ENCODE measurements around the gene OR2AT4.

The OR2AT4 gene

DNA sequence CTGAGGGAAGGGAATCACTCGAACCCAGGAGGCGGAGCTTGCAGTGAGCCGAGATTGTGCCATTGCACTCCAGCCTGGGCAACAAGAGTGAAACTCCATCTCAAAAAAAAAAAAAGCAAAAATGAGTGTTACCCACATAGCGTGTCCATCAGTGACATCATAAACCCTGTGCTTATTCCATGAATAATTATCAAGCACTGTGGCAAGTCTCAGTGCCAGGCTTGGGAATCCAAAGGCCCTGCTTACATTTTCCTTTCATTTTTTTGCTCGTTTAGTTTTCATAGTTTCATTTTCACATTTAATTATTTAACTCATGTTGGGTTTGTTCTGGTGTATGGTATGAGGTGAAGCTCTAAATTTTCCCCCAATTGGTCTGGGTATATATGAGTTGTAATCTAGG lies 61.4 kb downstream of the OR2AT4 start:
- H3K27ac ChIP-seq: no peak overlapping the region
- no peak overlapping the region for H3K4me3 ChIP-seq

DNA sequence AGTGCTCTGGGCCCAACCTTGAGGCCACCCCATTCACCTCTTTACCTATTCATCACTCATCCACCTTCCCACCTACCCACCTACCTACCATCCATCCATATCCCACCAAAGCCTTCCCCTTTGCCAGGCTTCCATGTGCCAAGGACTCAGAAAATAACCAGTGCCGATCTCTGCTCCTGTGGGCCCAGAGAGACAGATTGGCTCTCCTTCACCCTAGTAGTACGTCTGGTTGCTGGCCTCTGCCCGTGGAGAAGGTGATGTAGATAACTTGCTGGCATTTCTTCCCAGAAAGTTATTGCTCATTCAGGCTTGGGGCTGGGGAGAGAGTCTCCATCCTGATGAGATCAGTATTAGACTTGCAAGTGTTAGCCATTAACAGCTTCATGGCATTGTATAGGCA lies 62.8 kb downstream of the OR2AT4 start:
- Histone ChIP-seq H3K27ac (no peak overlapping the region), H3K4me3 (no peak overlapping the region)

DNA sequence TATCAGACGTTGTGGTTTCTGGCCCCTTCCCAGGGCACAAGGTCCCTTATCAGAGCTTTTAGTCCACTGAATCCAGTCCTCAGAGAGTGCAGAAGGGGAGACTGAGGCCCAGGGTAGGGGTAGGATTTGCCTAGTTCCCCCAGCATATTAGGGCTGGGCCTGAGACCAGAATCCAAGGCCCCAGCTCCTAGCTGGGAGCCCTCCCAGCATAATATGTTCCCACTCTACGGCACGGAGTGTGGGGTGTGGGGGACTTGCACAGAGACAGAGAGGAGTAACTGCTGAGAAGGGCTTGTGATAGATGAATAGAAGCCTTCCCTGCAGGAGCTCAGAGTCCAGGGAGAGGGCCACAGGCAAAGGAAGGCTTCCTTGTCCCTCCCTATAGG lies 64.1 kb downstream of the OR2AT4 start:
- H3K4me3 ChIP-seq: no peak overlapping the region
- no peak overlapping the region for H3K27ac ChIP-seq

DNA sequence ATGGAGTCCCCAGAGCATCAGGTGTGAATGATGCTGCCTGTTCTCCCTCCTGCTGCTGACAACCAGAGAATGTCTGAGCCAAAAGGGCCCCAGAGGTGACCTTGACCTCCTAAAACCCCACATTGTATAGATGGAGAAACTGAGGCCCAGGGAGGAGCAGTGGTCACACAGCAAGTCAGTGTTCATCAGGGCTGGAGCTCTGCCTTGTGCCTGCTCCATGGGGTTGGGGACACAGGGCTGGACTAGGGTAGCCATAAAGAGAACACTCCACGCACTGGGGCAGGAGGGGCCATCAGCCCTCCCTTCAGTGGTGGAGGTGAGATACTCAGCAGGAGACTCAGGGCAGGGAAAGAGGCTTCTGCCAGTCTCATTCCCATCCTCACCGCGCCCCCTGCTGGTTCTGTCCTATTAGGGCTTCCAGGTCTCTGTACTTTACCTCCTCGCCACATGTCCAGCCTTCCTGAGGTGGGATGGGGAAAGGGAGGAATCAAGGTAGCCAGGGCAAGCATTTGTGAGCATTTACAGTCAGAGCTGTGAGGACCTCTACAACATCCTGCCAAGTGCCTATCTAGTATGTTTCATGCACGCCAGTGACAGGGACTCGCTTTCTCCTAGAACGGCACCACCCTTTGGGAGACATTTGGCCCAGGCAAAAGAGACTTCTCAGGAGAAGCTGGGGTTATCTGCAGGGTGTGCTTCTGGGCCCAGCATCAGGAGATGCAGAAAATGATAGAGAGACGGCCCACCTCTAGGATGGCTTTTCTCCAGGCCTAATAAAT lies 64.7 kb downstream of the OR2AT4 start:
- peak overlapping the region in 1 of 21 experiments; percentile 63 for H3K27ac ChIP-seq
- no peak overlapping the region for H3K4me3 ChIP-seq

All from skin epidermis (tissue), 12 donors.